Keratinocyte (primary cell): ENCODE results near the gene ARHGAP6.

Experiments used
- CTCF ChIP-seq, 3 experiments: IDR thresholded peaks in 1 of 3; conservative IDR thresholded peaks in 1 of 3; optimal IDR thresholded peaks in 1 of 3; 2 replicates in 2 of 3; 3 replicates in 1 of 3; pipeline versions ENCODE3 to v1.5.1; 2011; ENCODE audit warnings: low read length in 3 of 3, mild to moderate bottlenecking in 3 of 3, moderate library complexity in 2 of 3, control low read depth in 1 of 3, inconsistent platforms in 1 of 3; ENCODE audit not compliant: insufficient read depth in 2 of 3; ENCODE audit errors: extremely low read depth in 1 of 3
- EZH2 ChIP-seq: IDR thresholded peaks from one replicate; pipeline ENCODE4 v1.6.1; 2012; ENCODE audit warnings: inconsistent platforms, mild to moderate bottlenecking, low read length, moderate library complexity

- TF ChIP-seq CTCF (optimal IDR thresholded peaks at IDR 0.05 in 1 of 3, IDR thresholded peaks at IDR 0.05 in 1 of 3, conservative IDR thresholded peaks at IDR 0.05 in 1 of 3; ENCODE audit: extremely low read depth in 1 of 3, insufficient read depth in 2 of 3, low read length in 3 of 3), result no peak
- TF ChIP-seq EZH2, result no peak
These were observed 474.8 kb downstream of the ARHGAP6 start for GRCh38 chrX:11190745-11191510.
